AG09319 (cell line): ENCODE results near the gene AVPR1B.

Experiments
- DNase-seq: peaks from one replicate; pipeline ENCODE4 v3.0.0-alpha.2; 2010; ENCODE audit warnings: low read depth; ENCODE audit errors: extremely low read depth
- CTCF ChIP-seq: IDR thresholded peaks from 2 replicates; pipeline ENCODE4 v1.5.1; 2011; ENCODE audit warnings: low read depth, mild to moderate bottlenecking, inconsistent platforms, low read length, moderate library complexity

AVPR1B gene

GRCh38 chr1:206081856-206082255 lies 35.3 kb downstream of the AVPR1B start:
- no peak for TF ChIP-seq CTCF
- DNase-seq = no peak

- no peak for TF ChIP-seq CTCF
- no peak for DNase-seq
Measured at GRCh38 chr1:206080026-206080820, 37.0 kb downstream of the AVPR1B start.

GRCh38 chr1:206079135-206079534 lies 38.1 kb downstream of the AVPR1B start:
- TF ChIP-seq CTCF = no peak
- no peak for DNase-seq

- no peak for TF ChIP-seq CTCF
- DNase-seq = no peak
Measured at GRCh38 chr1:206075786-206076755, 41.1 kb downstream of the AVPR1B start.

GRCh38 chr1:206074839-206075238 lies 42.3 kb downstream of the AVPR1B start:
- TF ChIP-seq CTCF = no peak
- DNase-seq = no peak

GRCh38 chr1:206070627-206071304 lies 46.4 kb downstream of the AVPR1B start:
- no peak for DNase-seq
- TF ChIP-seq CTCF = no peak
